Tibial nerve (tissue), 4 donors: ENCODE data around the gene BAIAP3. TPM values are rescaled to one million over a fixed set of nuclear protein-coding genes. Genes with fewer than 3 reads are reported as not detected.

Experiments used
- DNase-seq, 2 donors: peaks; one replicate each; pipeline ENCODE4 v3.0.0-alpha.2; 2019; ENCODE audit warnings: low spot score in 2 of 2
- H3K27ac ChIP-seq, 4 donors: fragments of 200-600 bp; sonication (generic) in 3 of 4; one replicate each; pipeline ENCODE4 v1.5.1; 2017 to 2019; ENCODE audit warnings: mild to moderate bottlenecking in 1 of 4
- H3K27me3 ChIP-seq, 2 donors: fragments of 200-600 bp; sonication (generic) in 1 of 2; one replicate each; pipeline versions ENCODE4 v1.5.1 to v1.6.0; 2017 to 2019
- H3K36me3 ChIP-seq, 3 donors: fragments of 200-600 bp; sonication (generic); one replicate each; pipeline ENCODE4 v1.5.1; 2018 to 2019
- H3K4me1 ChIP-seq, 4 donors: fragments of 200-600 bp; sonication (generic) in 3 of 4; one replicate each; pipeline ENCODE4 v1.5.1; 2017 to 2019
- H3K4me3 ChIP-seq, 4 donors: fragments of 200-600 bp; sonication (generic) in 3 of 4; one replicate each; pipeline ENCODE4 v1.5.1; 2017 to 2019; ENCODE audit warnings: mild to moderate bottlenecking in 1 of 4, moderate library complexity in 1 of 4
- H3K9me3 ChIP-seq, 4 donors: fragments of 200-600 bp; sonication (generic) in 3 of 4; one replicate each; pipeline ENCODE4 v1.5.1; 2017 to 2019
- CTCF ChIP-seq, 5 experiments: fragments of 200-600 bp in 3 of 5; fragments of 450-650 bp in 2 of 5; sonication (generic) in 3 of 5; IDR thresholded peaks; one replicate each; pipeline ENCODE4 v1.5.1; 2016 to 2019; ENCODE audit warnings: antibody characterized with exemption in 5 of 5, mild to moderate bottlenecking in 3 of 5, moderate library complexity in 2 of 5
- EP300 ChIP-seq, 2 donors: sonication (generic); formaldehyde crosslinking; IDR thresholded peaks; one replicate each; pipeline ENCODE4 v1.6.1; 2017; ENCODE audit warnings: antibody characterized with exemption in 2 of 2, mild to moderate bottlenecking in 1 of 2
- POLR2A ChIP-seq, 2 donors: fragments of 450-650 bp; IDR thresholded peaks; one replicate each; pipeline ENCODE4 v1.6.1; 2017; ENCODE audit warnings: antibody characterized with exemption in 2 of 2, mild to moderate bottlenecking in 2 of 2, moderate library complexity in 2 of 2
- WGBS, 2 donors: methylation state at CpG; one replicate each; pipeline ENCODE4 v1.1.5; 2018; 5-methylcytosine and 5-hydroxymethylcytosine counted together
- total RNA-seq, 4 donors: library from RNA; depleted of rRNA; stranded (reverse); fragments of >200 nt; gene quantifications; one replicate each; pipeline ENCODE4 v1.1.0, GENCODE V29; 2016

The BAIAP3 gene
- total RNA-seq, 4 donors from 2014 or later = 0.66 to 2.7 (median 2.3) TPM

GRCh38 chr16:1308036-1308976 lies 25.1 kb upstream of the BAIAP3 start:
- DNase-seq = no peak
- H3K27ac ChIP-seq = peak overlapping the region; percentile 95 to 100 (median 98)
- no peaks in the 10 kb centered on the region for H3K9me3 ChIP-seq
- peaks cover 0 to 4% (median 0%) of the 10 kb centered on the region in 3 donors for H3K36me3 ChIP-seq
- peak overlapping the region in 3 of 4 donors; percentile 53 to 78 (median 78) for H3K4me3 ChIP-seq
- H3K27me3 ChIP-seq = peaks cover 0 to 4% of the 10 kb centered on the region in 2 donors
- no peak for TF ChIP-seq POLR2A (IDR thresholded peaks at IDR 0.05)
- no peak for TF ChIP-seq EP300 (IDR thresholded peaks at IDR 0.05)
- 5 to 10% methylated on average over 31 of the region's 43 CpGs for WGBS, 2 donors
- H3K4me1 ChIP-seq = peaks cover 5 to 39% (median 25%) of the 10 kb centered on the region in 4 donors

GRCh38 chr16:1308977-1309885 lies 24.2 kb upstream of the BAIAP3 start, which contains the start of gene UBE2I:
TSS of gene UBE2I (plus strand) at chr16:1309636. CDS start at chr16:1314031, 4,395 bp downstream.
- 0% methylated on average over 27 to 51 of the region's 117 CpGs for WGBS, 2 donors
- TF ChIP-seq CTCF (IDR thresholded peaks at IDR 0.05) (peak in 1 of 5 experiments; percentile 25), EP300 (IDR thresholded peaks at IDR 0.05) (peak; percentile 21 to 71), POLR2A (IDR thresholded peaks at IDR 0.05) (peak; percentile 34 to 65)
- Histone ChIP-seq H3K27ac (peak within 1 kb of the TSS; percentile 95 to 100 (median 98)), H3K9me3 (no peaks in the 10 kb centered on the region), H3K36me3 (peaks cover 0 to 10% (median 0%) of the 10 kb centered on the region in 3 donors), H3K27me3 (no peaks in the 10 kb centered on the region), H3K4me1 (peaks cover 5 to 48% (median 27%) of the 10 kb centered on the region in 4 donors), H3K4me3 (peak within 1 kb of the TSS; percentile 46 to 78 (median 66))
- DNase-seq = peak; percentile 94 to 97

- DNase-seq = peak; percentile 45 to 46
- Histone ChIP-seq H3K27me3 (no peaks in the 10 kb centered on the region), H3K4me1 (peaks cover 5 to 57% (median 27%) of the 10 kb centered on the region in 4 donors), H3K36me3 (peaks cover 0 to 19% (median 0%) of the 10 kb centered on the region in 3 donors), H3K9me3 (no peaks in the 10 kb centered on the region), H3K4me3 (peak overlapping the region; percentile 44 to 78 (median 65)), H3K27ac (peak overlapping the region in 3 of 4 donors; percentile 69 to 100 (median 79))
- 1% methylated on average over 33 to 50 of the region's 77 CpGs for WGBS, 2 donors
- TF ChIP-seq CTCF (IDR thresholded peaks at IDR 0.05) (no peak), EP300 (IDR thresholded peaks at IDR 0.05) (no peak), POLR2A (IDR thresholded peaks at IDR 0.05) (no peak)
These were observed 23.3 kb upstream of the BAIAP3 start for GRCh38 chr16:1309888-1310831.

GRCh38 chr16:1310832-1311200 lies 22.6 kb upstream of the BAIAP3 start:
- TF ChIP-seq CTCF (IDR thresholded peaks at IDR 0.05) (no peak), POLR2A (IDR thresholded peaks at IDR 0.05) (no peak), EP300 (IDR thresholded peaks at IDR 0.05) (no peak)
- DNase-seq = no peak
- peaks cover 0 to 26% (median 2%) of the 10 kb centered on the region in 3 donors for H3K36me3 ChIP-seq
- no peaks in the 10 kb centered on the region for H3K9me3 ChIP-seq
- H3K27ac ChIP-seq = peak overlapping the region in 3 of 4 donors; percentile 69 to 100 (median 79)
- peak overlapping the region; percentile 44 to 78 (median 65) for H3K4me3 ChIP-seq
- H3K27me3 ChIP-seq = no peaks in the 10 kb centered on the region
- peaks cover 5 to 58% (median 27%) of the 10 kb centered on the region in 4 donors for H3K4me1 ChIP-seq
- 2 to 4% methylated on average over 14 of the region's 14 CpGs for WGBS, 2 donors
